OCI-LY7 (cell line): ENCODE data around the gene CATSPERD.

ENCODE experiments used
- EZH2phosphoT487 ChIP-seq: fragments of 200-600 bp; sonication (generic); IDR thresholded peaks from 2 replicates; pipeline ENCODE4 v1.6.1; 2018; ENCODE audit warnings: low read depth, borderline replicate concordance, mild to moderate bottlenecking, mixed run types, antibody characterized with exemption, low read length, moderate library complexity, mixed read lengths
- TF ChIP-seq, protein P1 (sequence below): fragments of 200-600 bp; sonication (generic); conservative IDR thresholded peaks from 2 replicates; pipeline ENCODE4 v1.5.1; 2014; ENCODE audit warnings: mild to moderate bottlenecking, antibody characterized with exemption, low read length, moderate library complexity, mixed read lengths

DNA sequence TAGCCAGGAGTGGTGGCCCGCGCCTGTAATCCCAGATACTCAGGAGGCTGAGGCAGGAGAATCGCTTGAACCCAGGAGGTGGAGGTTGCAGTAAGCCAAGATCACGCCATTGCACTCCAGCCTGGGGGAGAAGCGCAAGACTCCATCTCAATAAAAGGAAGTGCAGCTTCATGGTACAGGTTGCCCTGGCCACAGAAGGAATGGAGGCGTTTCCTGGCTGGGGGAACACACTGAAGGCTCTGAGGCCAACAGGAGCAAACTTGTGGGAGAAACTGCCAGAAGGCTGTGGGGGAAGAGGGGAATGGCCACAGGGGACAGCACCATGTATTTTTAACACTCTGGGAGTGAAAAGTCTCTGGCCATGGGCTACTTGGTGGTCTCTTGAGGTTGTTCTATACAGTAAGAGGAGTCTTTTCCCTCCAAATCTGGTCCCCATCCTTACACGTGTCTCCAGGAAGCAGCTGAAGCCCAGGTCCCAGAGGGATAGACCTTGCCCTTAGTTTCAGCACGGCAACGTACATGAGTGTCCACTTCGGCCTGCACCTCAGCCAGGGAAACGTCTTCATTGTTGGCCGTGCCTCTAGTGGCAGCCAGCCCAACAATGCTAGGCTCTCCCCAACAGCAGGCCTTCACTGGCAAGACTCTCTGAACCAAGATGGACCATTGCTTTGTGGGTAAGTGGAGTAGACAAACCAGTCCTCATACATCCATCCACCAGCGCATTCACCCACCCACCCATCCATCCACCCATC lies 47.6 kb upstream of the CATSPERD start:
- TF ChIP-seq, protein P1, sequence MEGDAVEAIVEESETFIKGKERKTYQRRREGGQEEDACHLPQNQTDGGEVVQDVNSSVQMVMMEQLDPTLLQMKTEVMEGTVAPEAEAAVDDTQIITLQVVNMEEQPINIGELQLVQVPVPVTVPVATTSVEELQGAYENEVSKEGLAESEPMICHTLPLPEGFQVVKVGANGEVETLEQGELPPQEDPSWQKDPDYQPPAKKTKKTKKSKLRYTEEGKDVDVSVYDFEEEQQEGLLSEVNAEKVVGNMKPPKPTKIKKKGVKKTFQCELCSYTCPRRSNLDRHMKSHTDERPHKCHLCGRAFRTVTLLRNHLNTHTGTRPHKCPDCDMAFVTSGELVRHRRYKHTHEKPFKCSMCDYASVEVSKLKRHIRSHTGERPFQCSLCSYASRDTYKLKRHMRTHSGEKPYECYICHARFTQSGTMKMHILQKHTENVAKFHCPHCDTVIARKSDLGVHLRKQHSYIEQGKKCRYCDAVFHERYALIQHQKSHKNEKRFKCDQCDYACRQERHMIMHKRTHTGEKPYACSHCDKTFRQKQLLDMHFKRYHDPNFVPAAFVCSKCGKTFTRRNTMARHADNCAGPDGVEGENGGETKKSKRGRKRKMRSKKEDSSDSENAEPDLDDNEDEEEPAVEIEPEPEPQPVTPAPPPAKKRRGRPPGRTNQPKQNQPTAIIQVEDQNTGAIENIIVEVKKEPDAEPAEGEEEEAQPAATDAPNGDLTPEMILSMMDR, result no peak
- TF ChIP-seq EZH2phosphoT487, result no peak
